Measurements from ENCODE around the gene BNIP3. TPM values are rescaled to one million over a fixed set of nuclear protein-coding genes. Genes with fewer than 3 reads are reported as not detected.

BNIP3 gene
- total and polyA plus RNA-seq, 2 donors (not counting 3 experiments of a cell fraction or from before 2014, with no cell fraction given): 51.4 to 53.3 TPM

GRCh38 chr10:131921184-131921583, 60.5 kb downstream of the BNIP3 start:
- Histone ChIP-seq H3K9me3 (replicated peaks; ENCODE audit: control insufficient read depth, insufficient read depth, low read length) (no peaks in the 10 kb centered on the region), H3K4me3 (replicated peaks in 1 of 3; ENCODE audit: insufficient read depth in 1 of 3, low read depth in 1 of 3, low read length in 3 of 3) (no peak overlapping the region), H3K79me2 (ENCODE audit: control insufficient read depth, insufficient read depth, low read length) (peaks cover 94% of the 10 kb centered on the region), H3K9ac (replicated peaks; ENCODE audit: extremely low read depth, insufficient read depth, low read length) (no peak overlapping the region), H3K27ac (ENCODE audit: insufficient read depth, low read depth, low read length) (no peak overlapping the region), H3K4me1 (ENCODE audit: control insufficient read depth, extremely low read depth, insufficient read depth, low read length) (peaks cover 4% of the 10 kb centered on the region), H3K4me2 (ENCODE audit: insufficient read depth, low read length) (no peak overlapping the region), H4K20me1 (replicated peaks; ENCODE audit: control insufficient read depth, extremely low read depth, insufficient read depth, low read length) (peaks cover 6% of the 10 kb centered on the region), H3K36me3 (ENCODE audit: control insufficient read depth in 2 of 2, extremely low read depth in 1 of 2, insufficient read depth in 2 of 2, low read length in 2 of 2) (no peaks in the 10 kb centered on the region), H3K27me3 (ENCODE audit: control insufficient read depth in 2 of 2, insufficient read depth in 2 of 2, low read length in 2 of 2) (no peaks in the 10 kb centered on the region), H2AFZ (ENCODE audit: low read depth, low read length) (no peak overlapping the region), H3K9me1 (replicated peaks; ENCODE audit: control insufficient read depth, extremely low read depth, insufficient read depth, low read length) (no peaks in the 10 kb centered on the region)
- BruUV-seq (replicated peaks): no TSS peak
- dilution Hi-C loops (cut with MboI; ENCODE audit: extremely low pct_ligation_motif_present, low sequenced_read_pairs) (no loop called here), intact Hi-C loops (cut with micrococcal nuclease) (no loop called here)
- TF ChIP-seq POLR2AphosphoS5 (IDR thresholded peaks at IDR 0.05; ENCODE audit: insufficient read depth, low read depth, low read length): no peak
- TF ChIP-seq POLR2A (IDR thresholded peaks at IDR 0.05; ENCODE audit: low read depth, low read length): no peak
- no peak for TF ChIP-seq JUN (IDR thresholded peaks at IDR 0.05; ENCODE audit: borderline replicate concordance, insufficient read depth, insufficient read length, low read depth)
- no peak for TF ChIP-seq FOS (IDR thresholded peaks at IDR 0.05; ENCODE audit: borderline replicate concordance, insufficient read depth, low read length)
- TF ChIP-seq CTCF (IDR thresholded peaks at IDR 0.05; ENCODE audit: extremely low read depth in 1 of 2, insufficient read depth in 1 of 2, low read depth in 1 of 2, low read length in 2 of 2): no peak
- no peak for TF ChIP-seq MAX (IDR thresholded peaks at IDR 0.05; ENCODE audit: insufficient read depth, insufficient read length)
- TF ChIP-seq EZH2 (IDR thresholded peaks at IDR 0.05; ENCODE audit: borderline replicate concordance, low read depth, low read length, severe bottlenecking): no peak
- TF ChIP-seq MYC (IDR thresholded peaks at IDR 0.05; ENCODE audit: low read depth, low read length): no peak
- no peak for TF ChIP-seq GATA2 (IDR thresholded peaks at IDR 0.05; ENCODE audit: insufficient read depth, insufficient read length, low read depth, low read length)
- no peak for DNase-seq (ENCODE audit: low read depth, low spot score)
- ChIA-PET POLR2A (no interaction called here), CTCF (no interaction called here)
- FAIRE-seq: no peak

Measured in endothelial cell of umbilical vein (primary cell).